HG02571 (cell line): ENCODE measurements around the gene BTNL2.
"Not testable (repeated sequence)": the region's sequence is repeated elsewhere in the genome, so short reads cannot be mapped to it uniquely, and the experiment has no call there.

Source experiments
- ATAC-seq: cut with Tn5 transposase; IDR thresholded peaks from one replicate; pipeline ENCODE4 v1.9.1; 2021; ENCODE audit warnings: mild to moderate bottlenecking, moderate library complexity; ENCODE audit not compliant: unreplicated experiment

Gene BTNL2

DNA sequence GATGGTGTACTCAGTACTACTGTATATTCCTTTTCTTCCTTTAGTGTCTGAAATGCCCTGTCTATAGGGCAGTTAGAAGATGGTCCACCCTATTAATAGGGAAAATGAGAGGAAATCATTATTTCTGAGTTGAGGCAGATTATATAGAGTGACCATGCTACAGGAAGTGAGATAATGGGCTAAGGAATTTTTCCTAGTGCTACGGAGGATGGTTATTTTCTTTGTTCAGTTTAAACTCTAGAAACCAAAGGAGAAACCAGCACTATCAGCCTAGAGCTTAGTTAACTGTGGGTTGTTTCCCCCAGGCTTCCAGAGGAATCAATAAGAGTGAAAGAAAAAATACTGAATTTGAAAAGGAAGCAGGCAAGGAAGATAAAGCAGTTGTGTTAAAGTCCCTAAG, 35.8 kb downstream of the BTNL2 start:
- ATAC-seq: no peak

DNA sequence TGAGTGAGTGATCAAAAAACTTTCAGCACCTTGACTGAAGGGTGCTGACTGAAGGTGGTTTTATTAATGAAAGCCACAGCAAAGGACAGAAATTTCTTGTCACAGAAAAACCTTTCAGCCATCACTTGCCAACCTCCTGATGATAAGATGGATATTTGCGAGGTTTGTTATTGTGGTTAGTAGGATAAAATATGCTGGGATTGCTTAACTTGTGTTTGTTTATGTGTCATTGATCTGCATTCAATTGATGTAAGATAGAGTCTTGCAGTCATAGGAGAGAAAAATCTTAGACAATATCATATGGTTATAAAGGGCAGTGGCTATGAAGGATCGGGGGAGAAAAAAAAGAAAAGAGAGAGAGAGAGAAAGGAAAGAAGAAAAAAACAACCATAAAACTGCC, 36.5 kb downstream of the BTNL2 start:
- no peak for ATAC-seq

GRCh38 chr6:32369660-32370059, 37.3 kb downstream of the BTNL2 start:
- no peak for ATAC-seq

- no peak for ATAC-seq
These were observed 39.3 kb downstream of the BTNL2 start for GRCh38 chr6:32367644-32368043.

DNA sequence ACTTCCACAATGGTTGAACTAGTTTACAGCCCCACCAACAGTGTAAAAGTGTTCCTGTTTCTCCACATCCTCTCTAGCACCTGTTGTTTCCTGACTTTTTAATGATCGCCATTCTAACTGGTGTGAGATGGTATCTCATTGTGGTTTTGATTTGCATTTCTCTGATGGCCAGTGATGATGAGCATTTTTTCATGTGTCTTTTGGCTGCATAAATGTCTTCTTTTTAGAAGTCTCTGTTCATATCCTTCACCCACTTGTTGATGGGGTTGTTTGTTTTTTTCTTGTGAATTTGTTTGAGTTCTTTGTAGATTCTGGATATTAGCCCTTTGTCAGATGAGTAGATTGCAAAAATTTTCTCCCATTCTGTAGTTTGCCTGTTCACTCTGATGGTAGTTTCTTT, 47.8 kb downstream of the BTNL2 start:
- not testable (repeated sequence) for ATAC-seq

GRCh38 chr6:32358548-32358947, 48.4 kb downstream of the BTNL2 start:
- not testable (repeated sequence) for ATAC-seq

DNA sequence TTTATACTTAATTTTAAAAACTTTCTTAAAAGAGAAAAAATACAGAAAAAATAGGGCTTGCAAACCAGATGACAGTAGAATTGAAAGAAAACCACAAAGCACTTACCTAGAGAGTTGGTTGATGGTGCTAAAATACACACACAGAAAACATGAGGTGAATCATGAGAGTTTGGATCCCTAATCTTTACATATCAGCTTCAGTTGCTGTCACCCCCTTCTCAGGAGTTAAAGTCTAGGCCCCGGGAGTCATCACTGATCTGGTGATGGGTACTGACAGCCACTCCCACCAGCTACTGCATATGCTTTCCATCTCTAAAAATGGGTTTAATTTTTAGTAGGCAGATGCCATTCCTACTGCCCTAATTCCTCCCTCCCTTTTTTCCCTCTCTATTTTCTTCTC, 52.0 kb downstream of the BTNL2 start:
- ATAC-seq: no peak

GRCh38 chr6:32353348-32353747, 53.6 kb downstream of the BTNL2 start:
- no peak for ATAC-seq
